ENCODE data around the gene KCNK17.

KCNK17 gene

GRCh38 chr6:39335780-39336545 lies 21.7 kb upstream of the KCNK17 start:
- no peak for DNase-seq

- DNase-seq, result no peak
Measured at GRCh38 chr6:39333644-39334438, 19.6 kb upstream of the KCNK17 start.

- no peak for DNase-seq
Measured at GRCh38 chr6:39330476-39330875, 16.3 kb upstream of the KCNK17 start.

- no peak for DNase-seq
Measured at GRCh38 chr6:39330057-39330456, 15.8 kb upstream of the KCNK17 start.

GRCh38 chr6:39328066-39328465 lies 13.8 kb upstream of the KCNK17 start:
- no peak for DNase-seq

- no peak for DNase-seq
Measured at GRCh38 chr6:39327507-39327906, 13.3 kb upstream of the KCNK17 start.

GRCh38 chr6:39322306-39322850 lies 8.2 kb upstream of the KCNK17 start, which contains the start of gene KCNK16:
Gene KCNK16 (minus strand): TSS chr6:39322702. CDS start chr6:39322540, 162 bp downstream.
- no peak for DNase-seq

- DNase-seq, result no peak
Measured at GRCh38 chr6:39321761-39322160, 7.5 kb upstream of the KCNK17 start.

GRCh38 chr6:39320363-39320984 lies 6.3 kb upstream of the KCNK17 start:
- no peak for DNase-seq

- DNase-seq, result no peak
Measured at GRCh38 chr6:39319621-39320362, 5.6 kb upstream of the KCNK17 start.

- DNase-seq, result no peak
Measured at GRCh38 chr6:39317256-39317655, 3.0 kb upstream of the KCNK17 start.

- DNase-seq, result no peak
Measured at GRCh38 chr6:39313526-39314272, 520 bp downstream of the KCNK17 start.

GRCh38 chr6:39312912-39313525 lies 1.2 kb downstream of the KCNK17 start:
- no peak for DNase-seq

- no peak for DNase-seq
Measured at GRCh38 chr6:39310542-39310941, 3.7 kb downstream of the KCNK17 start.

GRCh38 chr6:39309942-39310531 lies 4.2 kb downstream of the KCNK17 start:
- peak; percentile 41 for DNase-seq

- DNase-seq, result no peak
Measured at GRCh38 chr6:39307462-39307861, 6.8 kb downstream of the KCNK17 start.

GRCh38 chr6:39304951-39305350 lies 9.3 kb downstream of the KCNK17 start:
- no peak for DNase-seq

- no peak for DNase-seq
Measured at GRCh38 chr6:39303425-39304153, 10.6 kb downstream of the KCNK17 start.

GRCh38 chr6:39302669-39303424 lies 11.4 kb downstream of the KCNK17 start:
- DNase-seq, result peak; percentile 72

- no peak for DNase-seq
Measured at GRCh38 chr6:39302011-39302410, 12.2 kb downstream of the KCNK17 start.
